Epithelial cell of esophagus (primary cell): ENCODE measurements around the gene PLEKHH2.

Experiments
- DNase-seq: peaks from one replicate; pipeline ENCODE4 v3.0.0; 2010; ENCODE audit warnings: low read depth
- H3K4me3 ChIP-seq: 2 replicates; pipeline ENCODE4 v1.5.1; 2011; ENCODE audit warnings: mild to moderate bottlenecking, low read length, control low read depth
- CTCF ChIP-seq: IDR thresholded peaks from 2 replicates; pipeline ENCODE4 v1.5.1; 2011; ENCODE audit warnings: low read depth, mild to moderate bottlenecking, low read length, control low read depth, inconsistent platforms; ENCODE audit not compliant: insufficient read depth; ENCODE audit errors: missing control alignments

The PLEKHH2 gene

GRCh38 chr2:43810452-43810851, 173.4 kb downstream of the PLEKHH2 start:
- no peak for DNase-seq
- TF ChIP-seq CTCF, result no peak
- no peak overlapping the region for H3K4me3 ChIP-seq

GRCh38 chr2:43810888-43811287, 173.8 kb downstream of the PLEKHH2 start:
- no peak for TF ChIP-seq CTCF
- H3K4me3 ChIP-seq, result no peak overlapping the region
- no peak for DNase-seq

DNA sequence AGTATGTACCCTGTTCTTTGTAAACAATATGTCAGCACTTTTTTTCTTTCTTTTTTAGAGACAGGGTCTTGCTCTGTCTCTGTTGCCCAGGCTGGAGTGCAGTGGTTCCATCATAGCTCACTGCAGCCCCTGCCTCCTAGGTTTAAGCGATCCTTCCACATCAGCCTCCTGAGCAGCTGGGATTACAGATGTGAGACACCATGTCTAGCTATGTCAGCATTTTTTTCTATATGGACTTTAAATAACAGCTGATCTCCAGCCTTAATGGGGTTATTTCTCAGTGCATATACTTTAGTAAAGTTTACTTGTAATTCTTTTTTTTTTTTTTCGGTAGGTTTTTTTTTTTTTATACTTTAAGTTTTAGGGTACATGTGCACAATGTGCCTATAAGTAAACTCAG, 174.9 kb downstream of the PLEKHH2 start:
- DNase-seq, result no peak
- H3K4me3 ChIP-seq, result no peak overlapping the region
- no peak for TF ChIP-seq CTCF

GRCh38 chr2:43812947-43813346, 175.9 kb downstream of the PLEKHH2 start:
- no peak for DNase-seq
- H3K4me3 ChIP-seq, result no peak overlapping the region
- TF ChIP-seq CTCF, result no peak

- no peak for DNase-seq
- no peak overlapping the region for H3K4me3 ChIP-seq
- no peak for TF ChIP-seq CTCF
Observed at GRCh38 chr2:43814711-43815110, 177.7 kb downstream of the PLEKHH2 start.
